SU-DHL-6 (cell line): Measurements from ENCODE around the gene TEAD1.

Source experiments
- H2AFZ ChIP-seq: fragments of 200-600 bp; sonication (generic); 2 replicates; pipeline ENCODE4 v1.6.1; 2014; ENCODE audit warnings: low read depth, mild to moderate bottlenecking, moderate library complexity, mixed read lengths, antibody characterized with exemption, low read length; ENCODE audit not compliant: severe bottlenecking
- H3F3A ChIP-seq: fragments of 200-600 bp; shearing (Covaris generic); 2 replicates; pipeline ENCODE4 v1.6.0; 2016; ENCODE audit warnings: antibody characterized with exemption, mild to moderate bottlenecking; ENCODE audit not compliant: insufficient read depth
- H3K27ac ChIP-seq: fragments of 200-600 bp; sonication (generic); 2 replicates; pipeline ENCODE4 v1.5.1; 2016; ENCODE audit warnings: low read depth, mild to moderate bottlenecking, low read length, moderate library complexity, mixed read lengths
- H3K27me3 ChIP-seq: fragments of 200-600 bp; sonication (generic), shearing (Covaris generic); 2 replicates; pipeline ENCODE4 v1.6.0; 2014; ENCODE audit warnings: mild to moderate bottlenecking, low read length
- H3K36me3 ChIP-seq: fragments of 200-600 bp; sonication (generic); 2 replicates; pipeline ENCODE4 v1.6.1; 2014; ENCODE audit warnings: mild to moderate bottlenecking, low read length, mixed read lengths
- H3K4me2 ChIP-seq: fragments of 300-600, 200-600 bp; shearing (Covaris generic), sonication (generic); 2 replicates; pipeline ENCODE4 v1.6.0; 2014; ENCODE audit warnings: low read length, low read depth, mild to moderate bottlenecking; ENCODE audit not compliant: poor library complexity, severe bottlenecking
- H3K4me3 ChIP-seq: fragments of 200-600 bp; sonication (generic); 2 replicates; pipeline ENCODE4 v1.5.1; 2014; ENCODE audit warnings: antibody characterized with exemption, low read length, mild to moderate bottlenecking, mixed read lengths; ENCODE audit not compliant: insufficient read depth, poor library complexity, severe bottlenecking
- H3K79me2 ChIP-seq: fragments of 200-600 bp; sonication (generic); 2 replicates; pipeline ENCODE4 v1.6.1; 2014; ENCODE audit warnings: mild to moderate bottlenecking, low read length, moderate library complexity; ENCODE audit not compliant: insufficient read depth
- H3K9ac ChIP-seq: fragments of 200-600 bp; sonication (generic); 2 replicates; pipeline ENCODE4 v1.7.0; 2014; ENCODE audit warnings: mild to moderate bottlenecking, low read length
- H3K9me2 ChIP-seq: fragments of 200-600 bp; sonication (generic); replicated peaks from 2 replicates; pipeline ENCODE4 v1.6.1; 2014; ENCODE audit warnings: low read length; ENCODE audit not compliant: insufficient read depth
- H3K9me3 ChIP-seq: fragments of 200-600 bp; sonication (generic); 2 replicates; pipeline ENCODE4 v1.6.1; 2014; ENCODE audit warnings: low read length, mixed read lengths; ENCODE audit not compliant: insufficient read depth
- H4K20me1 ChIP-seq: fragments of 200-600 bp; sonication (generic); 2 replicates; pipeline ENCODE4 v1.6.1; 2014; ENCODE audit warnings: low read depth, mild to moderate bottlenecking, antibody characterized with exemption, low read length, moderate library complexity, mixed read lengths
- CTCF ChIP-seq: fragments of 200-600 bp; sonication (generic); IDR thresholded peaks from one replicate; pipeline ENCODE4 v1.5.1; 2017; ENCODE audit warnings: antibody characterized with exemption, mild to moderate bottlenecking, low read length, moderate library complexity; ENCODE audit not compliant: insufficient read depth, poor library complexity, severe bottlenecking
- EZH2phosphoT487 ChIP-seq: fragments of 200-600 bp; sonication (generic), shearing (Covaris generic); conservative IDR thresholded peaks from 2 replicates; pipeline ENCODE4 v1.6.1; 2018; ENCODE audit warnings: mild to moderate bottlenecking, antibody characterized with exemption, low read length, moderate library complexity, mixed read lengths

The TEAD1 gene

GRCh38 chr11:12666915-12667314, 7.3 kb upstream of the TEAD1 start:
- Histone ChIP-seq H3K9ac (no peak overlapping the region), H3K27me3 (no peaks in the 10 kb centered on the region), H3K79me2 (no peaks in the 10 kb centered on the region), H3K27ac (no peak overlapping the region), H3K4me3 (no peak overlapping the region), H3K36me3 (no peaks in the 10 kb centered on the region), H3K9me2 (no peaks in the 10 kb centered on the region), H2AFZ (no peak overlapping the region), H3K4me2 (no peak overlapping the region), H4K20me1 (no peaks in the 10 kb centered on the region), H3F3A (no peaks in the 10 kb centered on the region), H3K9me3 (no peaks in the 10 kb centered on the region)
- TF ChIP-seq CTCF (no peak), EZH2phosphoT487 (no peak)

GRCh38 chr11:12667646-12668045, 6.6 kb upstream of the TEAD1 start:
- Histone ChIP-seq H3K36me3 (no peaks in the 10 kb centered on the region), H2AFZ (no peak overlapping the region), H3K27ac (no peak overlapping the region), H3K9me2 (no peaks in the 10 kb centered on the region), H3K9ac (no peak overlapping the region), H4K20me1 (no peaks in the 10 kb centered on the region), H3K79me2 (no peaks in the 10 kb centered on the region), H3K4me2 (no peak overlapping the region), H3F3A (no peaks in the 10 kb centered on the region), H3K9me3 (no peaks in the 10 kb centered on the region), H3K27me3 (no peaks in the 10 kb centered on the region), H3K4me3 (no peak overlapping the region)
- TF ChIP-seq EZH2phosphoT487 (no peak), CTCF (no peak)

GRCh38 chr11:12668166-12668565, 6.1 kb upstream of the TEAD1 start:
- TF ChIP-seq EZH2phosphoT487 (no peak), CTCF (no peak)
- Histone ChIP-seq H4K20me1 (no peaks in the 10 kb centered on the region), H3K27ac (no peak overlapping the region), H3K9ac (no peak overlapping the region), H3K27me3 (no peaks in the 10 kb centered on the region), H3K4me2 (no peak overlapping the region), H2AFZ (no peak overlapping the region), H3K4me3 (no peak overlapping the region), H3K79me2 (no peaks in the 10 kb centered on the region), H3K9me2 (no peaks in the 10 kb centered on the region), H3F3A (no peaks in the 10 kb centered on the region), H3K9me3 (no peaks in the 10 kb centered on the region), H3K36me3 (no peaks in the 10 kb centered on the region)

GRCh38 chr11:12669930-12670329, 4.3 kb upstream of the TEAD1 start:
- Histone ChIP-seq H3K36me3 (no peaks in the 10 kb centered on the region), H3K9me2 (no peaks in the 10 kb centered on the region), H3K79me2 (no peaks in the 10 kb centered on the region), H3K4me3 (no peak overlapping the region), H3K27me3 (no peaks in the 10 kb centered on the region), H3K9me3 (no peaks in the 10 kb centered on the region), H3K4me2 (no peak overlapping the region), H3F3A (no peaks in the 10 kb centered on the region), H2AFZ (no peak overlapping the region), H3K27ac (no peak overlapping the region), H4K20me1 (no peaks in the 10 kb centered on the region), H3K9ac (no peak overlapping the region)
- no peak for TF ChIP-seq EZH2phosphoT487
- no peak for TF ChIP-seq CTCF
